Activated gamma-delta T cell (primary cell): ENCODE results near the gene TTC9.

ENCODE experiments used
- DNase-seq: peaks from one replicate; lab custom pipeline; 2025; lab: John Stamatoyannopoulos, UW
- total RNA-seq, 2 donors: gene quantifications; one replicate each; lab custom pipeline; 2026; lab: John Stamatoyannopoulos, UW

Gene TTC9
- total RNA-seq = 14.8 to 45.4 reads per million in 2 donors

DNA sequence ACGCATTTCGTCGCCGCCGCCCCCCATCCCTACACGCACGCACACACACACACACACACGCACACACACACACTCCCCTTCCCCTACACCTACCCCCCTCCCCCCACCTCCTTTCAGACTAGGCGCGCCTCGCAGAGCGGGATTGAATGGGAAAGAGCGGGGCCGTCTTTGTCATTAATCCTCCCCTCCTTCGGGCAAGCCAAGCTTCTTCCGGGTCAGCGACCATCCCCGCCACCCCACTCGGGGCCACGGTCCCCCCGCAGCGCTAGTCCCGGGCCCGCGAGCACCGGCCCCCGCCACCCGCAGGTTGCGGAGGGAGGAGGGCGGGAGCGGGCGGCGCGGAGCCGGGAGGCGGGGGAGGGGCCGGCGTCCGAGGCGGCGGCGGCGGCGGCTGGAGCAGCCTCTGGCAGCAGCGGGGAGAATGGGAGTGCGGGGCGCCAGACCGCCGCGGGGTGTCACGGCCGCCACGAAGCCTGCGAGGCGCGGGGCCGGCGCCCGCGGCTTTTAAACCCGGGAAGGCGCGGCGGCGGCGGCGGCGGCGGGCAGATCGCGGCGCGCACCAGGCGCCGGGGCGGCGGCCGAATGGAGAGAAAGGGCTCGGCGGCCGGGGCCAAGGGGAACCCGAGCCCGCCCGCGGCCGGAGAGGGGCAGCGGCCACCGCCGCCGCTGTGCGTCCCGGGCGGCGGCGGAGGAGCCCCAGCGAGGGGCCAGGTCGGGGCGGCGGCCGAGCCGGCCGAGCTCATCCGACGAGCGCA is at the start of gene TTC9:
Gene TTC9 (plus strand): TSS at position 369 of the 755 bp plus-strand sequence. CDS start 214 bp downstream, at position 583.
- DNase-seq = peak; percentile 29

DNA sequence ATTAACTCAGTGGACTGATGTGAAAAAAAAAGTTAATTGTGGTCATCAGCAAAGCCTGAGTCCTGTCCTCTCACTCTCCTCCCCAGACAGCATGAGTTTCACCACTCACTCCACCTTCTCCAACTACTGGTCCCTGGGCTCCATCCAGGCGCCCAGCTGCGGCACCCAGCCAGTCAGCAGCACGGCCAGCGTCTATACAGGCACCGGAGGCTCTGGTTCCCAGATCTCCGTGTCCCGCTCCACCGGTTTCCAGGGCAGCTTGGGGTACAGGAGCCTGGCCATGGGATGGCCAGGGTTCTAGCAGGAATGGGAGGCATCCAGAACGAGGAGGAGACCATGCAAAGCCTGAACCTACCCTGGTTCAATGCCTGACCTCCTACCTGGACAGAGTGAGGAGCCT is 47.3 kb upstream of the TTC9 start:
- DNase-seq = no peak

- DNase-seq = no peak
Observed at GRCh38 chr14:70595443-70596185, 46.1 kb upstream of the TTC9 start.

- no peak for DNase-seq
Observed at GRCh38 chr14:70597731-70598130, 44.0 kb upstream of the TTC9 start.

DNA sequence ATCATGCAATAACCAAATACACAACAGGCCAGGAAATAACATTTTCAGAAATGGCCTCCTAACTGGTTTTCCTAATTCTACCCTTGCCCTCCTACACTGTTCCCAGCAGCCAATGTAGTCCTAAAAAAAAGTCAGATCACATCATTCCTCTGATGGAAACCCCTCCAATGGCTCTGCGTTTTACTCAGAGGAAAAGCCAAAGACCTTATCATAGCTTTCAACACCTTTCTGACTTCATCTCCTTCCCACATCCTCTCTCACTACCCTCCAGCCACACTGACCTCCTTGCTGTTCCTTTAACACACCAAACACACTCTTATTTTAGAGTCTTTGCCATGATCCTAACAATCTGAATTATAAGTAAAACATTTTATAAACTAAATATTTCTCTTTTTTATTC is 42.4 kb upstream of the TTC9 start:
- no peak for DNase-seq

DNA sequence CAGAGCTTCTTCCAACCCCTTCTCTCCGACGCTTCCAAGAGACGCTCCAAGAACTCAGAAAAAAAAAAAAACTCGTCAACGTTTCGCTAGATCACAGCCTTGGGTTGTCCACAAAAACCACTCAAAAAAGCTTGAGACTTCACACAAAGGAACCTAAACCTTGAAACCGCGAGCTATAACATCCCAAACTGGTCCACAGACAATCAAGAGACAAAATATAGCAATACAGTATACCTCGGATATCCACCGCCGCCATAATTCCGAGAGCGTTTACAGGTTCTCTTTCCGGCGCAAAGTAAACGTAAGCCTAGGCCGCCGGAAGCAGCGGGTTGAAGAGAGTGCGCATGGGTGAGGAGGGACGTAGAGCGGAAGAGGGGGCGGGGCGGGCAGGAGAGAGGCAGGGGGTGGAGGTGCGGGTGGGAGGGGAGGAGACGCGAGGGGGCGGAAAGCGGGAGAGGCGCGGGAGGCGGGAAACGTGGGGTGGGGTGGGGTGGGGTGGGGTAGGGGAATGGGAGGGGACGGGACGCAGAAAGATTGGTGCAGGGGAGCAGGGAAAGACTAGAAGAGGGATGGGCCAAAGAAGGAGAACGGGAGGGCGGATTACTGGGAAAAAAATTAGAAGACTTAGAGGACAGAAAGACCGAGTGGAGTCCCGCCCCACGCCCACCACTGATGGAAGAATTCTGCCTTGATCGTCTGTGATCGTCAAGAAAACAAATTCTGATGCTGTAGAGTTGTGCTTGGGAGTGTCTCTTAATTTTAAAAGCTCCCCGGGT is 41.1 kb upstream of the TTC9 start, which contains the start of gene MED6:
Gene MED6 (minus strand): TSS at position 274 of the 776 bp plus-strand sequence. CDS start 18 bp downstream, at position 256.
- DNase-seq = peak; percentile 61

- no peak for DNase-seq
Observed at GRCh38 chr14:70601162-70601561, 40.6 kb upstream of the TTC9 start.

DNA sequence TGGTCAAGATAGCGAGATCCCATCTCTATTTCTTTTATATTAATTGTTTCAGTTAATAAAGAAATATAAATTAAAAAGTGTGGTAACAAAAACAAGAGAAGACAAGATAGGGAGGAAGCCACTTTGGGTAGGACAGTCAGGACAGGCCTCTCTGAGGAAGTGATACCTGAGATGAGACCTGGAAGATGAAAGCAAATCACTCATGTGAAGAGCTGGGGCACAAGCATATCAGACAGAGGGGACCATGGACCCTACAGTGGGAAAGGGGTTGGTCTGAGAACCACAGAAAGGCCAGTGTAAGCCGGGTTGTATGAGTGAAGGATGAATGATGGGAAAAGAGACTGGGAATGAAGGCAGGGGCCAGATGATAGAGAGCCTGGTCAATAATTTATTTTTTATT is 39.5 kb upstream of the TTC9 start:
- DNase-seq = no peak

- DNase-seq = no peak
Observed at GRCh38 chr14:70611216-70611615, 30.5 kb upstream of the TTC9 start.

- no peak for DNase-seq
Observed at GRCh38 chr14:70616646-70617045, 25.1 kb upstream of the TTC9 start.

- no peak for DNase-seq
Observed at GRCh38 chr14:70618314-70618713, 23.4 kb upstream of the TTC9 start.

- DNase-seq = no peak
Observed at GRCh38 chr14:70619708-70620107, 22.0 kb upstream of the TTC9 start.

DNA sequence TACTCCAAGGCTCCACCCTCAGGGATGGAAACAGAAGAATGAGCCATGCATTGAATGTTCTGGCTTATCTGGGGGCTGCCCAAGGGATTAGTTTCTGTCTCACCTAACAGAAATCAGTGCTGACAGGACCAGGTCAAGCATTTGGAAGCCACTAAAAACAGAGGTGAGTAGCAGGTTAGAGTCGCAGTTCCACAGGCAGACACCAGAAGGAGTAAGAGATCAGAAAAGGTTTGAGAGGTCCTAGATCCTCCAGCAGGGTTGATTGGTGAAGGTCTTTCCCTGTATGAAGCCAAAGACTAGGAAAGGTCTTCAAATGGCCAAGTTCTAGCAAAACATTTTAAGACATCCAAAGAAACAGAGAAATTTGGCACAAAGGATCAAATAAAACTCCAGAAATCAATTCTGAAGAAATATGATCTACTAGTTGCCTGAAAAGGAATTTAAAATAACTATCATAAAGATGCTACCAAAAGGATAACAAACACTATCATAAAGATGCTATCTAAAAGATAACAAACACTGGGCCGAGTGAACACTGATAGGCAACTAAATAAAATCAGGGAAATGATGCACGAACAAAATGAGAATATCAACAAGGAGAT is 19.5 kb upstream of the TTC9 start:
- no peak for DNase-seq

- DNase-seq = no peak
Observed at GRCh38 chr14:70624972-70625371, 16.7 kb upstream of the TTC9 start.

DNA sequence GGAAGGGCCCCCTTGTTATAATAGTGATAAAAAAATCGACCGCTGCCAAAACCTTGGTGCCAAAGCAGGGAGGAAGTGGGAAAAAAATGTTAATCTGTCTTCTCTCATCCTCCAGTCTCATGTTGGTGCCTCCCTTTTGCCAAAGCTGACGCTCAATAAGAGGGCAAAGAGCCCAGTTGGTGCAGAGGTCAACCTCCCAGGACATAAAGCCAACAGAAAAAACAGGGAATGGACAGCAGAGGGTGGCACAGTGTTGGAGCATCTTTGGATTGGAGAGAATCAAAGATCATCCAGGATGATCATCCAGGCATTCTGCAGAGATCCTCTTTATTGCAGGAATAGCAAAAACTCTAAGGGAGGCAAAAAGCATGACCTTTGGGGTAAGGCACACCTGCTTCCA is 9.8 kb upstream of the TTC9 start:
- DNase-seq = no peak

GRCh38 chr14:70635971-70636595 is 5.6 kb upstream of the TTC9 start:
- no peak for DNase-seq

DNA sequence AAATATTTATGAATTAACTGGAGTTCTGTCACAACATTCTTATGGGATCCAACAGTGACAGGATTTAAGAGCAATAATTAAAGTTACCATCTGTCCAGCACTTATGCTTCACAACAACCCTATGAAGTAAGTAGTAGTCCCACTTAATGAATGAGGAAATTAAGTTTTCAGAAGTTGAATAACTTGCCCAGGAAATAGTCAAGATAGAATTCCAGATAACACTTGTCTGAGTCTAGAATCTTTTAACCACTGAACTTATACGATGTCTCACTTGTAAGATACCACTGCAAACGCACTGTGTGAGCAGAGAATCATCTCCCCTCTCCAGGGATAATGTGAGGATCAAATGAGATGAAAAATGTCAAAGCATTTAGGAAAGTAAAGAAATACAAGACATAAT is 3.3 kb upstream of the TTC9 start:
- DNase-seq = no peak

- peak; percentile 25 for DNase-seq
Observed at GRCh38 chr14:70640938-70641547, 673 bp upstream of the TTC9 start.

- peak; percentile 20 for DNase-seq
Observed at GRCh38 chr14:70642303-70643235, 853 bp downstream of the TTC9 start.

GRCh38 chr14:70643967-70644366 is 2.3 kb downstream of the TTC9 start:
- no peak for DNase-seq
